Activated CD4-positive, alpha-beta T cell treated with anti-CD3 and anti-CD28 coated beads for 48 hours (primary cell): ENCODE results near the gene PPP1R37.
"Not testable (repeated sequence)": the region's sequence is repeated elsewhere in the genome, so short reads cannot be mapped to it uniquely, and the experiment has no call there.

Experiments used
- DNase-seq: peaks from one replicate; pipeline ENCODE4 v3.0.0-alpha.2; 2020

Gene PPP1R37

GRCh38 chr19:45096700-45097099 is 3.7 kb downstream of the PPP1R37 start:
- no peak for DNase-seq

- no peak for DNase-seq
Observed at GRCh38 chr19:45097450-45097775, 4.4 kb downstream of the PPP1R37 start.

DNA sequence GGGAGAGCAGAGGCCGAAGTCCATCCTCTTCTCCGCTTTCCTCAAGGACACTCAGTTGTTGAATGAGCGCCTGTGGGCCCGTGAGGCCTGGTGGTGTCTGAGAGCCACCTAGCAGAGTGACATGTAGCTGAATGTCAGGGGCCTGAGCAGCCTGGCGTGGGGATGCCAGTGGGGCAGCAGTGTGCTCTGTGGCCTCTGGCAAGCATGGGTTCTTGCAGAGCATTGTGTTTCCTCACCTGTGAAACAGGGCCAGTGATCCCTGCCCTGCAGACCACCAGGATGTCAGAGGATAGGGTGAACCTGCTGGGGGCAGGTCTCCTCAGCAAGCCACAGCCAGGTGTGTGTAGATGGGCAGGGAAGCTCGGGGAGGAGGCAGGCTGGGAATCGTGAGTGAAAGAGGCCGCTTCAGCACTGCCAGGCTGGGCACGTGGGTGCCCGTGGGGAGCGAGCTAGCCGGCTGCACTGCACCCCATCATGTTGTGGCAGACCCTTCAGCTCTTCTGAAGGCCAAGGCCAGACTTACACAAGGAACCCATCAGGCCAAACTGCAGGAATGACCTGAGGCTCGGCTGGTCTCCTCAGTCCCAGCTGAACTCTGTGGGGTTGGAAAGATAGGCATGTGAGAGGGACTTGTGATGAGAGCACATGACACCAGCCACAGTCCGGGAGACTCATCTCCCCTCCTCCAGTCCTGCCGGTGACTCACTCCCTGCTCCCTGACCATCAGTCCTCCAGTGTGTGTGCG is 5.0 kb downstream of the PPP1R37 start:
- no peak for DNase-seq

DNA sequence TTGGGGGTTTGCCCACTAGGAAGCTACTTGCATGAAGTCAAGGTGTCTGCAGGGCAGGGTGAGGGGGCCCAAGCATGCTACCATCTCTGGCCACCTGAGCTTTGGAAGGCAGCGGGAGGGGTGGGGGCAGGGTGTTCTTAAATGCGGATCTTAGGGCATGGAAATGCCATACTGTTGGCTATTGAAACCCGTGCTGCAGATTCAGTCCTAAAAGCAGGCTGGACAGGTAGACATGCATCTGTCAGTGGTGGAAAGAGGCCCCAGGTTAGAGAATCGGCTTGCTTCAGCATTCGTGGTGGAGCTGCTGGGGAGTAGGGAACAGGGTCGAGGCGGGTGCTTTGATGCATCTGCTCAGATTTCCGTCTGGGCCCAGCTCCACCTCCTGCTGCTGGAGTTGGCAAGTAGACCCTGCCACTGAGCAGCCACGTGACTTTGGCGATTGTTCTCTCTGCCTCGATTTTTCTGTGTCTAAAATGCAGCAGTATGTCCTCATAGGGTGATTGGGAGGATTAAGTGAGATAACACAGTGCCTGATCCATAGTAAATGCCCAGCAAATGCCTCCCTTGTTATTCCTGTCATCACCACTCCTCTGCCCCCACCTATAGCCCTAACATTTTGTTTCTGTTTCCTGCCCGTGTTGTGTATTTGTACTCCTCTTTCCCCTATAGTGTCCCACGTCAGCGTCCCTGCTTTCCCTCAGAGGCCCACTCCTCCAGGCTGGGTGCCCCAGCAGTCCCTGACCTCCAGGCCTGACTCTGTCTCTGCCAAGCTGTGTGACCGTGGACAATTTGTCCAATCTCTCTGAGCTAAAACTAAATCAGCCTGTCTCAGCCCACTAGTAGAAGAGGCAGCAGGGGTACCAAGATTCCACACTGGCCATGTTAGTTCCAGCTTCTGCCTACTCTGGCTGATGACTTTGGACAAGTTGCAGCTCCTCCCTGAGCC is 5.8 kb downstream of the PPP1R37 start:
- DNase-seq: no peak

DNA sequence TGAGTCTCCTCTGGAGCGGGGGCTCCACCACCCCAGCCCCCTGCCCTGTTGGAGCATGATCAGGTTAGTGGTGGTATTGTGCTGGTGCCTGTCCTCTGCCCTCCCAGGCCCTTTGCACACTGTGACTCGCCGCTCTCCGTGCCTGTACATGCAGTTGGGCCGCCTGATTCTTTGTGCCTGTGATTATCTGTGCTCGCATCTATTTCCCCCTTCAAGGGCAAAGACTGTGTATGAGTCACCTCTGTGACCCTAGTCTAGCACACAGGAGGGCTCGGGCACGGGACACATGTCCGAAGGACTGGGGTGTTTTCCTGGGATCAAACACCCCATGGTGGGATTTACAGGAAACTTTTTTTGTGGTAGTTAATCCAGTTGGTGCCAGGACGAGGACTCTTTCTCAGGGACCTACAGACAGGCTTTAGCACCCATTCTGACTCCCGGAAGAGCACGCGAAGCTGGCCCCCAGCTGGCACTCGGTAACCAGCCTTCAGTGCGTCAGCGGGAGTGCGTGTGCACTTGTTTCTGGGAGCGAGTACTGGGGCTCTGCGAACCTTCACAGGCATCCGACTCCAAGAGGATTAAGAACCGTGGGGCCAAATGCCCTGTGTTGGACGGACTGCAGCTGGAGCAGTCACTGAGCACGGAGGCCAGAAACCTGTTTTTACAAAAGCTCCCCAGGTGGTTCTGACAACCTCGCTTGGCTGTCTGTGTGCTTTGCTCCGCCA is 6.7 kb downstream of the PPP1R37 start:
- DNase-seq: no peak

GRCh38 chr19:45100201-45100600 is 7.2 kb downstream of the PPP1R37 start:
- DNase-seq: no peak

DNA sequence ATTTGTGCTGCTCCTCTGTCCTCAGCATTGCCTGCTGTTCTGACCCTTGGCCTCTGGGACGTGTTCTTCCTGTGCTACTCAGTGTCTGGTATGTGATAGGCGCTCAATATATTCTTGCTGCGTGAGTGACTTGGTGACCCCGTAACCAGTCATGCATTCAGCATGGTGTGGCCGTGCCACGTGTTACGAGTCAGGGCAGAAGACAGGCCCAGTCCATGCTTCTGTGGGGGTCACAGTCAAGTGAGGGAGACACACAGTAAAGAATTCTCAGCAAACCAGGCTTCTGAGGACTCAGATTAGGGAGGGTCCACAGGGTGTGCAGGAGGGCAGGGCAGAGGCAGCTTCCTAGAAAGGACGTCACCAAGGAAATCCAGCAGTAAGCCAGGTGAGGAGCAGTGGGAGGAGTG is 7.9 kb downstream of the PPP1R37 start:
- no peak for DNase-seq

DNA sequence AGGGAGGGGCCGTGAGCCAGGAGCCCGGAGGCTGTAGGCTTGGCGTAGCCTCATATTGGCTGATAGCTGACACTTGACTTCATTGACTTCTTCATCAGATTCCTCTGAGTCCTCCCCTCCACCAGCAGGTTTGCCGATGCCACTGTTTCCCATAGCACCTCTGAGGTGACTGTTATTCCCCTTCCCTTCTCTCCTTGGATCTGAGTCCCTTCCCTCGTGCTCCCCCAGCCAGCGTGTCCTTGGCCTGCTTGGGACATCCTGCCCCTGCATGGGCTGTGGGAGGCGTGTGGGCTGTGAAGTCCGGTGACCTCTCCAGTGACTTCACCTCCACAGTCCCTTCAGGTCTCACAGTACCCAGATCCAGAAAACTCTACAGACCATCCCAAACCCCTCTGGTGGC is 8.8 kb downstream of the PPP1R37 start:
- DNase-seq: no peak

DNA sequence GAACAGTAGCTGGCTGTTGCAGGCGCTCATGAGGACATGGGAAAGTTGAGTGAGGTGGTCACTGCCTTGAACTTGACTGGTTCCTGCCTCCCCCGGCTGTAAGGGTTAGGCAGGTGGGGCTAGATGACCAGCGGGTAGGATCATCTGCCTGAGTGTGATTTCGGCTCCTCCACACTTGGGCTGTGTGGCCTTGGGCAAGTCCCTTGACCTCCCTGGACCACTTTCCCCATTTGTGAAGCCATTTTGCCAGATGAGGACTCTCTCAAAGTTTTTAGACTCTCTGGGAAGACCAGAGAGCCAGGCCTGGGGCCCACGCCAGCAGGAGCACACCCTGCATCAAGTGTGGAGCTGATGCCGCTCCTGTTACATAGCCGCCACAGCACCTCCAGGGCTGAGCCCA is 9.5 kb downstream of the PPP1R37 start:
- no peak for DNase-seq

DNA sequence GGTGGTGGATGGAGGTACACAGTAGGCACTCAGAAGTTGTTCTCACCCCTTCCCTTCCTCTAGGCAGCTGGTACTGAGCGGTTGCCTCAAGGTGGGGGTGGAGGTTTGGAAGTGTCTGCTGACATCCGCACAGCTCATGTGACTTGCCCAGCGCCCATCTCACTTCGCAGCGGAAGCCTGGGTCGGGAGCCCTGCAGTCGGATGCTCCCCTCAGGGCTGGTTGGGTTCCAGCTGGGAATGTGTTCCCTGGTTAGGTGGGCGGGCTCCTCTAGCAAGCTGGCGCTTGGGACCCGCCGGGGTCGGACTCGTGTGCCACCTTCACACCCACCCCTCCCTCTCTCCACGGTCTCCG is 10.2 kb downstream of the PPP1R37 start:
- DNase-seq: peak; percentile 24

DNA sequence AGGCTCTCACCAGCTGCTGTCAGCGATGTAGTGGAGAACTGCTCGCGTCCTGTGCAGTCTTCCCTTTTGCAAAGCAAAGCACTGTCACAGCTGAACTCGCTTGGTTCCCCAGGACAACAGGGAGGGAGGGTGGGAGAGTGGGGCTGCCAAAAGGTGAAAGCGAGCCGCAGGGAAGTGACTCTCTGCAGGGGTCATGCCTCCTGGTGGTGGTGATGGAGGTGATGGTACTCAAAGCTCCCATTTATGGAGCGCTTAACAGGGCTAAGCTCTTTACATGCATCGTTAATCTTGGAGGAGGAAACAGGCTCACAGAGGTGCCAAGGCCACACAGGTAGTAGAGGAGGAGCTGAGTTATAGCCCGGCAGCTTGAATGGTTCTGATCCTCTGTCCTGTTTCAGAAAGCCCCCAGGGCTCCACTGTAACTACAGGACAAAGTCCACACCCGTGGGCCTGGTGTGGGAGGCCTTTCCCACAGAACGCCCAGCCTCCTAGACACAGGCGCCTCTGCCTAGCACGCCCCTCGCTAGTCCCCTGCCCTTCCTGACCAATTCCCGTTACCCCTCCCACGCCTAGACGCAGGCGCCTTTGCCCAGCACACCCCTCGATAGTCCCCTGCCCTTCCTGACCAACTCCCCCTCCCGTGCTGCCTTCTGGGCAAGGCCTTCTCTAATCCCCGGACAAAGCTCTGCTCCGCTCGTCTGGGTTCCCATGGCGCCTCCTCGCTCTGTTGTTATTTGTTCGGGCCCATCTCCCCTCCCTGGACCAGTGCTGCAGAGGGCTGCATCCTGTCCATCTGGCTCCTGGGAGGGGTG is 10.7 kb downstream of the PPP1R37 start:
- no peak for DNase-seq

GRCh38 chr19:45104658-45105349 is 11.8 kb downstream of the PPP1R37 start:
- no peak for DNase-seq

GRCh38 chr19:45106363-45106762 is 13.4 kb downstream of the PPP1R37 start:
- DNase-seq: not testable (repeated sequence)

DNA sequence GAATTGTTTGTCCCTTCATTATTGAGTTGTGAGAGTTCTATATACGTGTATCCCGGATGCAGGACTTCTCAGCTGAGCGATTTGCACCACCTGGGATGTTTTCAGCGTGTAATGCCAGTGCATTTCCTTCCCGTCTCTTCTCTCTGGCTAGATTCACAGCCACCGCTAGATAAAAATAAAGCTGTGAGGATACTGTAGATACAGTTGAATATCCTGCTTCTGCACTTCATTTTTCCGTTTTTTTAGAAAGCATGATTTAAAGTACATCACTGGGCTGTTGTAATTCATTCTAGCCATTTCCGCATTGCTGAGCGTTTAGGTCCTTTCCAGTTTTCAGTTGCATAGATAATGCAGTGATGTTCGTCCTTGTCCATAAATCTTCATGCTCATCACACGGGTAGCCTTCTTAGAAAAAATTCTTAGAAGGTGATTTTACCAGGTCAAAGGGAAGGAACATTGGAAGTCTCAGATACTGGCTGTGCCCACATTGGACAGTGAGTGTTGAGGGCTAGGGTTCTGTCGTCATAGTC is 14.7 kb downstream of the PPP1R37 start:
- DNase-seq: no peak

DNA sequence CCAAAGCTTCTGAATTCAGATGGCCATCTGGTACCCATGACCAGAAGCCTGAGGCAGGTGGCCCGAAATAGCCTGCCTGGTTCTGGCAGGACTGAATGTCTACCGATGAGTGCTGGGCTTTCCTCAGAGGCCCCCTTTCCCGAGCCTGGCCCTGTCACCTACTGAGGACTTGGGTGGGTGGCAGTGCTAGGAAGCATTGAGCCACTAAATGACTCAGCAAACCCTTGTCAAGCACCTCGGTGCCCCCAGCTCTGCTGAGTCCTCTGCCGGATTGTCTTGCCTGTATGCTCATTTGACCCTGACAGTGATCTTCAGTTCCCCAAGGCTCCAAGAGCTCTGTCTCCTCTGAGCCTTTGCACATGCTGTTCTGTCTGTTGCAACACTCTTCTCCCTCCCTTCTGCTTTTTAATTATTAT is 17.9 kb downstream of the PPP1R37 start:
- no peak for DNase-seq

DNA sequence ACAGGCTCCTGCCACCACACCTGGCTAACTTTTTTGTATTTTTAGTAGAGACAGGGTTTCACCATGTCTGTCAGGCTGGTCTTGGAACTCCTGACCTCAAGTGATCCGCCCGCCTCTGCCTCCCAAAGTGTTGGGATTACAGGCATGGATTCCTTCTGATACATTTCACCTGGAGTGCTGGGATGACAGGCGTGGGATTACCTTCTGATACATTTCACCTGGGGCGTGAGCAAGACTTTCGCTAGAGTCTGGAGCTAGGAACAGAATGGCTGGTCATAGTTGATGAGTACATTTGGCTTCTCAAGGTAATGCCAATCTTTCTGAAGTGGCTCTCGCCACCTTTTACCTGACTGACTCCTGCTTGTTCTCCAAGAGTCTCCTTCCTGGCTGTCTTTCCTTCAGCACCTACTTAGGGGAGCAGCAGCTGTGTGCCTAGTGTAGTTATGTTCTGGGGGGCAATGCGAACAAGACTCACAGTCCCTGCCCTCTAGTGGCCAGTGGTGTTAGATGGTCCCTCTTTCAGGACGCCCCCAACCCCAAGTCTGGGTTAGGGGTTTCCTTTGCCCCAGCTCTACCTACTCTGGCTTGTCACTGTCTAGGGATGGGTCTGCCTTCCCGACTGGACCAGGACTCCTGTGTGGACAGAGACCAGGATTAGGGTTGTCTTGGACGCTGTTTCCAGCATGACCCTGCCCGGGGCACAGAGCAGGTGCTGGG is 19.3 kb downstream of the PPP1R37 start:
- DNase-seq: no peak

DNA sequence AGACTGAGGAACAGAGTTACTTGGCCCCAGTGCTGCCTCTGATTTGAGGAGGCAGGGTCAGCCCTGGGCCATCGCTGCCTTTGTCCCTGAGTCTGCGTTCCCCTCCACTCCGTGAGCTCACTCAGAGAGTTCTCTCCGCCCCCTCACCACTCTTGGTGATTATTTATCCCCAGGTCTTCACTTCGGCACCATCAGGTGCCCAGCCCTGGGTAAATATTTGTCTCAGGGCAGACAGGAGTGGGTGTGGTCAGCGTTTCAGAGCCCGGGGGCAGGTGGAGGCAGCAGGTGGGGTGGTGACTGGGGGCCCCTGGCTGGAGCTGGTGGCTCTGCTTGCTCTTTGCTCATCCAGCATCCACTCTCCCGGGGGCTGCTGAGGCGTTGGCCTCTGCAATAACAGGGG is 20.6 kb downstream of the PPP1R37 start:
- no peak for DNase-seq

DNA sequence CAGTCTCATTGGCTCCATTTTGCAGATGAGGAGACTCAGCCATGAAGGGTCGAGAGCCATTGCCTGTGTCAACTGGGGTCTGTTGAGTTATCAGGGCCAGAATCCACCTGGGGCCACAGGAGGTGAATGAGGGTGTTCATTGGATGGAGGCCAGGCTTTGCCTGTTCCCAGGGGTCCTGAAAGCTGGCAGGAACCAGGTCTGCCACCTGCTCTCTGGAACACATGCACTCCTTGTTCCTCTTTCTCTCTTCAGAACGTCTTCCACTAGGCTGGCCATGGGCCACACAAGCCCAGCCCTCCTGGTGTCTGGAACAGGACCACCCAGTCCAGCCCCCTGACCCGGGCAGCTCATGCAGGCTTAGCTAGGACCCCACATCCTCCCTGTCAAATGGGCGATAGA is 21.1 kb downstream of the PPP1R37 start:
- no peak for DNase-seq

DNA sequence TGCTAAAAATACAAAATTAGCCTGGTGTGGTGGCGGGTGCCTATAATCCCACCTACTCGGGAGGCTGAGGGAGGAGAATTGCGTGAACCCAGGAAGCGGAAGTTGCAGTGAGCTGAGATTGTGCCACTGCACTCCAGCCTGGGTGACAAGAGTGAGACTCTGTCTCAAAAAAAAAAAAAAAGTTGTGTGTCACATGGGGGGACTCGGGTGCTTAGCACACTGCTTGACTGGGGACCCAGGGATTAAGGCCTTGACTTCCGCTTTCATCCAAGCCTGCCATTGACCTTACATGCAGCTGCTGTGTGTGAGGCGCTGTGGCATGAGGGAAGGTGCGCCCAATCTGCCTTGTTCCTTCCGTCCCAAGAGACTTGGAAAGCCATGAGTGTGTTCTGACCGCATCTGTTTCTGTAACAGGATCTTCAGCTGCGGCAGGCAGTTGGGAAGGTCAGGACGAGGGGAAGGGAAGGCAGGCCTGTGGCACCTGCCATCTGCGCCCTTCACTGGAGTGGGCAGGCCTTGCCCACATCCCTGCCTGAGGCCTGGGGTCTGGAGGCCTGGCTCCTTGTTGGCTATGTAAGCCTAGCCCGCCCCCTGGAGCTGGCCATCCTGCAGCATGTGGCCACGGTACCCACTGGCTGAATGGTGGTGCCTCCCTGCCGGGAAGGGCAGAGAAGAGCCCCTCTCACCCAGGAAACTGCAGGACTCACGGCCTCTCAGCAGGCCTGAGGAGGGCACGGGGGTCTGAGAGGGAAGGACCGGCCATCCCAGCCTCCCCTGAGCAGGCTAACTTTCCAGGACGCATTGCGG is 23.0 kb downstream of the PPP1R37 start:
- DNase-seq: no peak

- peak; percentile 82 for DNase-seq
Observed at GRCh38 chr19:45117167-45117594, 24.2 kb downstream of the PPP1R37 start.
